Putamen (tissue), 1 donor: ENCODE data around the gene EXOC6B.
"Not testable (repeated sequence)": the region's sequence is repeated elsewhere in the genome, so short reads cannot be mapped to it uniquely, and the experiment has no call there.

ENCODE experiments used
- DNase-seq: peaks from one replicate; pipeline ENCODE4 v3.0.0-alpha.2; 2016; ENCODE audit warnings: low spot score

Gene EXOC6B

DNA sequence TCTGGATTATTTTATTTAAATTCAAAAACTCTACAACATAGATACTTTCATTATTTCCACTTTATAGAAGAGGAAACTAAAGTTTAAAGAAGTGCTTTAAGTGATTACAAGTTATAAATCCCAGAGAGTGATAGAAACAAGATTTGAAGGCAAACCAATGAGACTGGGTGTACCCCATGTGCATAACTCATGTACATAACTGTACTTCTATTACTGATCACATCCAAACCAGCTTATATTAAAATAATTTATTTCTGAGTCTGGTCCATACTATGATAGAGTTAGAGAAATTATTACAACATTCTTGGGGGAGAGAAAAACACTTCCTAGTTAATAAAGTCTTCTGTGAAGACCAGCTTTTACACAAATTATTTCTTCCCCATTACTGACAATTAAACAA, 221.4 kb downstream of the EXOC6B start:
- DNase-seq, result no peak

DNA sequence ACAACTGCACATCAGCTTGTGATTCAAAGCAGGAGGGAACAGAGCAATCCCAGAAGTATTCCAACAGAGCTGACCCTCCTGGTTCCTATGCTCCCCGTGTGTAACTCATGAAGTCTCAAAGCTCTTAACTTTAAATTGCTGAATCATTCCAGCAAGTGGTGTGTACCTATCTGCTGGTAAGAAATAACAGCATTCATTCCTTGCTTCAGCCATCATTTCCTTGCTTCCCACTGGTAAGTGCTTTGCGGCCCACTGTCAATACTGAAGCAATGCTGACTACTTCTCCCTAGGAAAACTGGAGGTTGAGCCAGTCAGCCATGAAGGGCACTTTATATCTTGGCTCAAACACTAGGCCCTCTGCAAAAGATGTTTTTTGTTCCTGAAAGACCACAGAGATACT, 222.4 kb downstream of the EXOC6B start:
- DNase-seq, result no peak

DNA sequence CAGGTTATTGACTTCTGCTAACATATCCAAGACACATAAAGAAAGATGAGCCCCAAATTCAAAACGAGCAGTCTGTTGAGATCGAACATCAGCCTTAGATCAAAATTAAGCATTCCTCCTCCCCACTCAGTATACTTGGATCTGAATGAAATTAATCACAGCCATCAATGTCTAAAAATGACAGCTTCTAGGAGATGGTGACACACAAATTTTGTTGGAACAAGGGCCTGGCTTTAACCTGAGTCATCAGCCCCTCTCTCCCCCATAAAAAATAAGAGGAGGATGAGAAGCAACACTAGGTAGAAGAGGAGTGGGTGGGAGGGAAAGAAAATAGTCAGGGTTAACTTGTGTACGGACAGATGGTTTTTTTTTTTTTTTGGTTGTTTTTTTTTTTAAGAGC, 223.1 kb downstream of the EXOC6B start:
- peak; percentile 64 for DNase-seq

DNA sequence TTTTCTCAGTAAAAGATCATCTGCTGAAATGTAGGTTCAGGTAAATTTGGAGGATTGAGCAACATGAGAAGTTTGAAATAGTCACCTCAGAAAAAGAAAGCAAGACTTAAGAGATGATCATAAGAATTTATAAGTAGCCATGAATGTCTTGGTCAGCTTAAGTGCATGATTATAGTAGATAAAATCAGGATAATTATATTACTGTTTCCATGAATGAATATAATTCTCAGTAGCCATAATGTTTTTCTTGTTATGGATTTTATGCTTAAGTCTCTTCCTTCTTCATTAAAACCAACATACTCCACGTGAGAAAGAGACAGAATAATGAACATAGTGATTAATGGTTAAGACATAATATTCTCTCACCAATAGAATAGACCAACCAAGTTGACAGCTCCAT, 223.7 kb downstream of the EXOC6B start:
- no peak for DNase-seq

DNA sequence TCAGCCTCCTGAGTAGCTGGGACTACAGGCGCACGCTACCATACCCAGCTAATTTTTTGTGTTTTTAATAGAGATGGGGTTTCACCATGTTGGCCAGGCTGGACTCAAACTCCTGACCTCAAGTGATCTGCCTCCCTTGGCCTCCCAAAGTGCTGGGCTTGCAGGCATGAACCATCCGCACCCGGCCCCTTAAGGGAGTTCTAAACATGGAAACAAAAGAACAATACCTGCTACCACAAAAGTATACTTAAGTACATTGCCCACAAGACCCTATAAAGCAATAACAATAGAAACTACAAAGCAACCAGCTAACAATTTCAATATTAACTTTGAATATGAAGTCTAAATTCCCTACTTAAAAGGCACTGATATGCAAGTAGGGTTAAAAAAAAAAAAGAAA, 242.0 kb downstream of the EXOC6B start:
- not testable (repeated sequence) for DNase-seq

DNA sequence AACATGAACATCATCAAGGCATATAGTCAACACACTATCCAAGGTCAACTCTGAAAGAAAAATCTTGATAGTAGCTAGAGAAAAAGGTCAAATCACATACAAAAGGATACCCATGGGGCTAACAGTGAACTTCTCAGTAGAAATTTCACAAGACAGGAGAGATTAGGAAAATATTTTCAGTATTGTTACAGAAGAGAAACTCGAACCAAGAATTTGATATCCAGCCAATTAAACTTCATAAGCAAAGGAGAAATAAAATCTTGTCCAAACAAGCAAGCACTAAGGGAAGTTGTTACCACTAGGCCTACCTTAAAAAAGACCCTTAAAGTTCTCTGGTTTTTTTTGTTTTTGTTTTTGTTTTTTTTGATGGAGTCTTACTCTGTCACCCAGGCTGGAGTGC, 242.5 kb downstream of the EXOC6B start:
- DNase-seq, result no peak

DNA sequence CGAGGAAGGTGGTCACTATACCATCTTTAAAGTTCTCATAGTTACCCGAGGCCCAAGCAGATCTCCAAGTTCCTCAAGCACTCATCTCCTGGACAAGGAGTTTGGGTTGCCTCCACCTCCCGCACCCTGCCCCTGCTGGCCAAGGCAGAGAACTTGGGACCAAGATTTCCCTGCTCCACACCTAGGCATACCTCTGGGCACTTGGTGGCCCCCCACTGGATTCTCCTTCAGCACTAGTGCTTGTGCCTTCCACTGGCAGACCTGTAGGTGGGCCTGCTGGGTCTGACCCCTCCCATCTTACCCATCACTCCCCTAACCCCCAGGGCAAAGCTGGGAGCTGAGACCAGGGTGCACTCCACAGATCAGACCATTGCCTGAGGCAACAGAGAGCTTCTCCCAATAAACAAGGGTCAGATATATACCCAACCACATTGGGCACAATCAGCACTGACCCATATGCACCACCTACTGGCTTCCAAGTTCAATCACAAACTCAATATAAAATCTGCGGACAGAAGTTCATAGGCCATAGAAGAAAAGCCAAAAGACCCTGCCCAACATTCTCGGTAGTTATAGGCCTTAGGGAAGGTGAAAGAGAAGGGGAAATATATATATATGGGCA, 244.2 kb downstream of the EXOC6B start:
- DNase-seq, result no peak

DNA sequence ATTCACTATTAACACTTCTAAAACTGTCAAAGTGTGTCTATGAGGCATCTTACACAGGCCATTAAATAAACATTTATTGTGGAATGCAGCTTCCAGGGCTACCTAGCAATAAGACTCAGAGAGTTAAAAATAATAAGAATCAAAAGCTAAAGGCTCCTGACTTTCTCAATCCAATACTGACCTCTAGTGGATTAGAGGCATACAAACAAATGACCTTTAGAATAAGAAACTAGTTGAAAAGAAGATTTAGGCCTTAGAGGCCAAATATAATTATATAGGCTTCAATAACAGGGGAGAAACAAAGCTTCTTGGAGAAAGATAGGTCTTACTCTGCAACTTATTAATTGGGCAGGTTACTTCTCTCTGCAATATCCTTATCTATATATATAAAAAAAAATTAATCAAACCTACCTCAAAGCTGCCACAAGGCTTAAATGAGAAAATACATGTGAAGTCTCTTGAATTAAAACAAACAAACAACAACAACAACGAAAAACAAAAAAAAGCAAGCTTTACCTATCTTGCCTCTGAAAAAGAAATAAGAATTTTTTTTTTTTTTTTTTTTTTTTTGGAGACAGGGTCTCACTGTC, 246.1 kb downstream of the EXOC6B start:
- peak; percentile 21 for DNase-seq

DNA sequence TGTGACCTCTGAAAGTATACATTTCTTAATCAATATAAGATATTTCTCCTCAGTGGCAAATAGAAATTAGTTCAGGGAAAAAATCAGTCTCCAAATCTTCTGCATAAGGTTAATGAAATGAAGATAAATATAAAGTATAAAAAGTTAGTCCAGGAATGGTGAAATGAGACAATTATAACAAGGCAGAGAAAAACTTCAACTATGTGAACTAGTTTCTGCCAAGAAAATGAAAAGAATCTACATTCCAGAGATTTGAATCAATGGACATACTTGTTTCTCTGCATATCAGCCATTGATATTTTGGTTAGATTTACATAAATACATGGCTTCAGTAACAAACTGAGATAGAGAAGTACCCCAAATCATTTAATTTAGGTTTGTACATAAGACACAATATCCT, 249.0 kb downstream of the EXOC6B start:
- DNase-seq, result no peak

DNA sequence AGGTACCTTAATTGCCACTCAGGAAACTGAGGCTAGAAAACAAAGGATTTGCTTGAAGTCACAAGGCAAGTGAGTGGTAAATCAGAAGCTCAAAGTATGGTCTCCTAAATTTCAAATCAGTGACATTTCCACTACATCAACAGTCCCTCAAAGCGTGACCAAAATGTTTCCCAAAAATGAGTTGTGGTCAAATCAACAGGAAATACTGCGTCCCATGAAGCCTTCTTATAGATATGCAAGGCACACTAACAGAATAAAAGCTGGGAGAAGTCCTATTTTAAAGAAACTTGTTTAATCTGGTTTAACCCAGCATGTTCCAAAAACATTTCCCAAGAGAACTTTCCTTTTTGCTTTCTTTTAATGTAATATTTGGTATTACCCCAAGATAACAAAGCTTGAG, 249.4 kb downstream of the EXOC6B start:
- DNase-seq, result no peak

DNA sequence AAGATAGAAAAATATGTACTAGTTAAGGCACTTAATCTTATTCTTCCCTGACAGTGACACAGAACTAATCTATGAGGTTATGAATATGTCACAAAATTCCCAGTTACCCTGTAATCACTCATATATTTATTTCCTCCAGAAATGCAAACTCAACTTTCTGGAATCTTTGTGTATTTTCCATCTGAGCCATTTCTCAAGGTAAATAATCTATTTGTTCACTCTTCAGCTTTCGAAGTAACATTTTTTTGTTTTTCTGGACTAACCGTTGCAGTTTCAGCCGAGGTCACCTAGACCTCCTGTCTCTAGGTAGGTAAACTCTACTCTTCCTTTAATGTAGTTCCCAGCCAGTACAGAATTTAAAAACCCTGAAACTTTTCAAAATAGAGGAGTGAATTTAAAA, 250.9 kb downstream of the EXOC6B start:
- DNase-seq, result no peak

DNA sequence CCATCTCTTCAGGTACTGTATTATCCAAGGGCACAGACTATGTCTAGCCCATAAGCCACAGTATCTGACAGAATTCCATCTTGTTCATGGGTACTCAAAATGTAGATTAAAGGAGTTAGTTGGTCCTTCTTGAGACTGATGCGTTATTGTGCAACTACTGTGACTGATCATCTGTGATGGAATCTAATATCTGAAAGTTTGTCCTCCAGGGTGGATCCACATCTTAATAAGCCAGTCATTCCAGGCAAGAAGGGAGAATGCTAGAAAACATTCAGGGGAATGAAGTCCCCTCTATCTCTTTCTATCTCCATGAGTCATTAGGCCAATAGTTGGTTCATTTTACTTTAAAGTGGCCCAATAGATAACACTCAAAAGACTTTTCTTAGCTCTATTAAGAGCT, 252.6 kb downstream of the EXOC6B start:
- no peak for DNase-seq

DNA sequence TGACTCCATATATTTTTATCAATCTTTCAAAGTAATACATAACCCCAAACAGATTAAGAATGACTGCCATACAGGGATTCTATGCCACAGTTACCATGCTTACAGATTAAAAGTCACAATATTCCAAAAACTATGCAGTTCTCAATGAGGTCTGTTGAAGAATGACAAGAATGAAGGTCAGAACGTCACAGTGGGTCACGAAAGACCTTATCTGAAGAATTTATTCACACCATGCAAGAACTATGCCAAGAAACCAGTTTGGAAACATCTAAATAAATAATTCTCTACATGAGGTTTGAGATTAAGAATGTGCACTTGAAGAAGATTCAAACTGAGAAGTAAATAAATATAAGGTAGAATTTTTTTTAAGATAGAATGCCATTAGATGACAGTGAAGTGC, 253.3 kb downstream of the EXOC6B start:
- no peak for DNase-seq

DNA sequence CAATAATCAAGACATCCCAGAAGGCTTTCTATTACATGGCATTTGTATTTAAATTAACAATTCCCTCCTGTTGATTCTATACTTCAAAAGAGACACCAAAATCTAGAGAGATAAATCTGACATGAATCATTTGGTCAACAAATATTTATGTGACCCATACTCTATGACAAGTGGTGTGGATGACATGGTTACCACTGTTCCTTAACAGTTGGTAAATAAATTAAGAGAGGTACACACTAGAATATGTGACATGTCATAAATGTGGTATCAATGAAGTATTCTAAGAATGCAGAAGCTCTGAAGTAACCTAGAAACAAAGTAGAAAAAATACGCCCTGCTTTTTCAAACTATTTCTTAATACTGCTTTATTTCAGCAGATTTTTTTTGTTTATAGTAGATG, 255.4 kb downstream of the EXOC6B start:
- no peak for DNase-seq

DNA sequence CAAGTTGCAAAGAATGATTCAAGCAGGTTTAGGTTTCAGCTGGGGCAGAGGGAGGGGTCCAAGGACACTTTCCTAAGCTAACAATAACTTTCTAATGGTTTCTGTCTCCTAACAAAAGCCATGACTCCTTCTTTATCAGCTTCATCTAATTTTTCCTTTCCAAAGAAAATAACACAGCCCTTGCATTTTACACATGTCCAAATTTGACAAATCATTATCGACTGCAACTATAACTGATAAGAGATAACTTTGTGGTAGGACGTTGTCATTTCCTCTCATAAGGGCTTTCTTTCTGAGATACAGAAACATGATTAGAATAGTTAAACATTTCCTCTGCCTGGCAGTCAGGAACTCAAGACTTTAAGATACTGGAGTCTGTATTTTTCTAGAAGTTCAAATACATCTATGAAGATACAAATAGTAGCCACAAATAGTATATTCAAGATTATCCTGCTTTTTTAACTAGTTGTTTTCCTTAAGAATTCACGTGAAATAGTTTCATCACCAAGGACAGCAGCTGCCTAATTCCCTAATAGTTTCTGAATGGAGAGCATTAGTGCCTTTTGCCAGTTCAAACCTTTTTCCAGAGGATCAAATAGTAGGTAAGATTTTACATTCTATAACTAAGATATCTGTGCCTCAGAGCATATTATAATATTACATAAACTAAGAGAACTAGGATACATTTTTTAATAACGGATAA, 263.2 kb downstream of the EXOC6B start:
- DNase-seq, result no peak

DNA sequence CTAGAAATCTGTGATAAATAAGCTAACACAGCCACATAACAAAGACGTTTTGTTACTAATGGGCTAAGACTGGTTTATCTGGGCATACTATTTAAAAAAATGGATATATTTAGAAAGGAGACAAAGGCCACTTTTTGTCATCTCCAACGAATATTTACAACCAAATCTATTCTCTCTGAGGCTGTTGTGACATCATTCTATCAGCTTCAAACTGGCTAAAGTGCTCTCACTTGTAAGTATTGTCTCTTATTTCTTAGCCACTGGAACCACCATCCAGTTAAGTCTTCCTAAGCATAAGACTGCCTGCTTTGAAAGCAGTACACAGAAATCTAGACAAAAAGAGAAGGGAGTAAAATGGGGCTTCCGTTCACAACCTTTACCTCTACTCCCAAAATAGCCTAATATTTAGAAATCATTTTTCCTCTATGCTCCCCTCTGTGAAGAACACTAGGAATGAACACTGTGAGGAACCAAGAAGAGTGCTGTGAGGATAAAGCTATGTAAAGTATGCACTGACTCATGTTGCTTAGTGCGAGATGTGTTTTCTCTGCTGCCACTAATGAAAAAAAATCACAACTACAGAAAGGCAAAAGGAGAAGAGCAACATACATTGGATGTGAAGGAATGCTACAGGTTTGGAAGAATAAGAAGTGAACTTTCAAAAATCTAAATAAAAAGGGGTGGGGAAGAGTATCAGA, 264.1 kb downstream of the EXOC6B start:
- peak; percentile 23 for DNase-seq

DNA sequence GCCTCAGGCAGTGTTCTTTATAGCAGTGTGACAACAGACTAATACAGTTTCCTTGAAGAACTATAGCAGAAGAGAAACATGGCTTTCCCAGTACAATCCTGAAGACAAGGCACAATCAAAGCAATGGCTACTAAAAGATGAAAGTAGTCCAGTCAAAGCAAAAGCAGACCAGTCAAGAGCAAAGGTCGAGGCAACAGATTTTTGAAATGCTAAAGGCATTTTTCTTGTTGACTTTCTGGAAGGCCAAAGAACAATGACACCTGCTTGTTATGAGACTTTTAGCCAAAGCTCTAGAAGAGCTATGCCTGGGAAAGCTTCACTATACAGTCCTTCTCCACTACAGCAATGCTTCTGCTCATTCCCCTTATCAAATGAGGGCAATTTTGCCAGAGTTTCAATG, 269.9 kb downstream of the EXOC6B start:
- no peak for DNase-seq

DNA sequence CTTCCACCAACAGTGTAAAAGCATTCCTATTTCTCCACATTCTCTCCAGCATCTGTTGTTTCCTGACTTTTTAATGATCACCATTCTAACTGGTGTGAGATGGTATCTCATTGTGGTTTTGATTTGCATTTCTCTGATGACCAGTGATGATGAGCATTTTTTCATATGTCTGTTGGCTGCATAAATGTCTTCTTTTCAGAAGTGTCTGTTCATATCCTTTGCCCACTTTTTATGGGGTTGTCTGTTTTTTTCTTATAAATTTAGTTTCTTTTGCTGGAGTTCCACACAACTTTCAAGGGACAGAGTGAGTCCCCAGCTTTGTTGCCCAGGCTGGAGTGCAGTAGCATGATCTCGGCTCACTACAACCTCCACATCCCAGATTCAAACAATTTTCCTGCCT, 270.5 kb downstream of the EXOC6B start:
- DNase-seq, result not testable (repeated sequence)

DNA sequence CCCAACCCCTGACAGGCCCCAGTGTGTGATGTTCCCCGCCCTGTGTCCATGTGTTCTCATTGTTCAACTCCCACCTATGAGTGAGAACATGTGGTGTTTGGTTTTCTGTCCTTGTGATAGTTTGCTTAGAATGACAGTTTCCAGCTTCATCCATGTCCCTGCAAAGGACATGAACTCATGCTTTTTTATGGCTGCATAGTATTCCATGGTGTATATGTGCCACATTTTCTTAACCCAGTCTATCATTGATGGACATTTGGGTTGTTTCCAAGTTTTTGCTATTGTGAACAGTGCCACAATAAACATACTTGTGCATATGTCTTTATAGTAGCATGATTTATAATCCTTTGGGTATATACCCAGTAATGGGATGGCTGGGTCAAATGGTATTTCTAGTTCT, 270.9 kb downstream of the EXOC6B start:
- not testable (repeated sequence) for DNase-seq

DNA sequence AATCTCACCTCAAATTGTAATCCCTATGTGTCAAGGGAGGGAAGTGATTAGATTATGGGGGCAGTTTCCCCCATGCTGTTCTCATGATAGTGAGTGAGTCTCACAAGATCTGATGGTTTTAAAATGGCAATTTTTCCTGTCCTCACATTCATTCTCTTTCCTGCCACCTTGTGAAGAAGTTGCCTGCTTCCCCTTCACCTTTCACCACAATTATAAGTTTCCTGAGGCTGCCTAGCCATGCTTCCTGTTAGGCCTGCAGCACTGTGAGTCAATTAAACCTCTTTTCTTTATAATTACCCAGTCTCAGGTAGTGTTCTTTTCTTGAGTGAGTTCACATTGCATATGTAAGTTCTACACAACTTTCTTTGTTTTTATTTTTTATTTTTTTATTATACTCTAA, 271.5 kb downstream of the EXOC6B start:
- DNase-seq, result no peak

DNA sequence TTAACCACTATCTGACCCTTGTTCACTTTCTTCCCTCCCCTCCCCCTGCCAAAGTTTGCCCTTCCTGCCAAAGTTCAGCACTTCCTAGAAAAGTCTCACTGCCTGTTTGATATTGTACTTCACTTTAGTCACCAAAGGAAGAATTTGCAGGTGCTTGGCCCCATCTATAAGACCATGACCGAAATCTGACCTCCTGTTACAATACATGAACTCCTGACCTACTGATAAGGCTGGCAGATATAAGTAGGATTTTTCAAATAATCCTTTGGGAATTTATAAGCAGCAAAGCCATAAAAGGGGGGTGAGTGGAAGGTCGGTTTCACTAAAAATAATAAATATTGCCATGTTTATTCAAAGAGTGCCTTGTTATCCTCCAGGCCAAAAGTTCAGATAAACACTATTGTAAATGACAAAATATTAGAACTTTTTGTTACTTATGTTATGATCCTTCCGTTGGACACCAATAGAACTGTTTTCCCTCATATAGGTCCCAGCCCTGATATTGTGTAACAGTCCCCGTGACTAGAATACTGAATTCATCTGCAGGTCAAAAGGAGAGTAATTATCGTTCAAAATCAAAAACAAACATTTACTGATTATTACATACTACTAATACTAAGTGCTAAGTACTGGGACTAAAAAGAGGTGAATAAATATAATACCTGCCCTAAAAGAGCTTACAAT, 277.6 kb downstream of the EXOC6B start:
- no peak for DNase-seq

DNA sequence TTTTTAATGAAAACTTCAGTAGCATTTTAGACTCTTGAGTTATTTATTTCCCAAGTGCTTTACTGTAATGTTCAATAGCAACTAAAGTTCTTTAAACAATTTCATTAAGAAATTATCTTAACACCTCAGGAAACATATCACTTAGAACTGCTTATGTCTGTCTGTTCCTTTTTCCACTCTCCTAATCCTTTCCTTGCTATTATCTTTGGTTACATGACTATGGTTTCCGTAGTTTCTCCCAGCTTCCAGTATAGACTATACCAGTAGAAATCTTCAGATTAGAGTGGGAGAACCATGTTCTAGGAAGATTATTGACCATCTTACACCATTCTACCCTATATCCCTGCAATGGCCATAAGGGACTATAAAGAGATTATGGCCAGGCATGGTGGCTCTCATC, 280.0 kb downstream of the EXOC6B start:
- no peak for DNase-seq

DNA sequence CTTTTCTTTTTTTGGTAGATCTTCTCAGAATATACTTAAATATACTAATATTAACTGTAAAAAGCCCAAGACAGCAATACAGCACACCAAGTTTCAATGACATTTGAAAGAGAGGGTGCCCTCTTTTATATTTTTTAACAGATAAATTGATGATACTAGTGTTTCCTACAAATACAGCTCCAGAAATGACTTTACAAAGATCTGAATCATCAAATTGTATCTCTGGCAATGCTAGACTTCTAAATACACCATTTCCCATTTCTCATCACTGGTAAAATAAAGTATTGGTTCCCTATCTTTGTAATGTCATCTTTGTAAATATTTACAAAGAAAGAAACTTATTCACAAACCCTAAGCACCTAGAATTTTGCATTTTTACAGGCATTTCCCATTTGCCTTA, 281.3 kb downstream of the EXOC6B start:
- no peak for DNase-seq
